ENCODE measurements around the gene OR10S1. TPM values are rescaled to one million over a fixed set of nuclear protein-coding genes. Genes with fewer than 3 reads are reported as not detected.
A peak's percentile ranks its signal among the peaks of the same experiment; 100 is the strongest.

Gene OR10S1
- total RNA-seq, 1 experiment from 2014 or later = not detected

DNA sequence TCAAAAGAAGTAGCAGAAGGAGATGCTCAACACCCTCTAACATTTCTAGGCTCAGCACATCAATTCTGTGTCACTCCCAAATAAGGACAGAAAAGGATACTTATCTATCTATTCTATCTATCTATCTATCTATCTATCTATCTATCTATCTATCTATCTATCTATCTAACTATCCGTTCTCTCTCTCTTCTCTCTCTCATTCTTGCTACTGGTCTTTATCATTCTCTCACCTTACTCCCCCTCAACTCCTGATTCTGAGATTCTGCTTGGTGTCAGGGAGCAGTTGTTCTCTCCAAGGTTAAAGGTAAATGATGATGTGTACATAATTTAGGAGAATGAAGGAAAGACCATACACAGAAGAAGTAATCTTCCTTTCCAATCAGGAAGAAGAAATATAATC is 17.5 kb upstream of the OR10S1 start, which contains the start of gene OR10G6:
TSS of gene OR10G6 (minus strand) at position 43 of the 400 bp plus-strand sequence. CDS start at position 43, 0 bp downstream.
- Histone ChIP-seq H3K4ac (ENCODE audit: low read depth, low read length) (no peak within 1 kb of the TSS), H3K27ac (ENCODE audit: insufficient read length, low read depth, low read length) (no peak within 1 kb of the TSS), H2AK5ac (ENCODE audit: insufficient read length, low read length) (no peak within 1 kb of the TSS), H2BK12ac (ENCODE audit: insufficient read length, low read depth, low read length) (no peak within 1 kb of the TSS), H2BK15ac (ENCODE audit: low read depth, low read length) (no peak within 1 kb of the TSS), H3K9me3 (ENCODE audit: control insufficient read depth, low read depth, low read length) (no peaks in the 10 kb centered on the region), H4K20me1 (ENCODE audit: control insufficient read depth, insufficient read depth, insufficient read length) (no peaks in the 10 kb centered on the region), H3K23me2 (ENCODE audit: insufficient read length, low read depth, low read length, poor library complexity, severe bottlenecking) (no peaks in the 10 kb centered on the region), H4K5ac (ENCODE audit: insufficient read length, low read depth, low read length) (no peak within 1 kb of the TSS), H2BK20ac (ENCODE audit: low read depth, low read length, poor library complexity, severe bottlenecking) (no peak within 1 kb of the TSS), H3K79me2 (ENCODE audit: insufficient read depth, low read length) (no peaks in the 10 kb centered on the region), H2BK120ac (ENCODE audit: low read depth, low read length, poor library complexity, severe bottlenecking) (no peak within 1 kb of the TSS), H3K18ac (ENCODE audit: insufficient read length, low read depth, low read length) (no peak within 1 kb of the TSS), H3K14ac (ENCODE audit: insufficient read depth, low read length) (no peak within 1 kb of the TSS), H3K27me3 (ENCODE audit: insufficient read depth, low read length) (no peaks in the 10 kb centered on the region), H3K56ac (ENCODE audit: insufficient read length, low read depth, low read length) (no peak within 1 kb of the TSS), H4K8ac (replicated peaks; ENCODE audit: insufficient read length, low read depth, low read length) (no peak within 1 kb of the TSS), H3K4me1 (ENCODE audit: insufficient read depth, low read length) (no peaks in the 10 kb centered on the region), H3K79me1 (ENCODE audit: insufficient read depth, low read depth, low read length, poor library complexity, severe bottlenecking) (no peaks in the 10 kb centered on the region), H2BK5ac (ENCODE audit: insufficient read length, low read length) (no peak within 1 kb of the TSS), H3K9ac (ENCODE audit: extremely low read depth, insufficient read length, low read length) (no peak within 1 kb of the TSS), H3K4me2 (ENCODE audit: insufficient read depth, insufficient read length, low read length) (no peak within 1 kb of the TSS), H2AFZ (ENCODE audit: low read length) (no peak within 1 kb of the TSS), H3K23ac (ENCODE audit: insufficient read length, low read depth, low read length) (no peak within 1 kb of the TSS), H4K91ac (ENCODE audit: insufficient read length, low read depth, low read length) (no peak within 1 kb of the TSS), H3T11ph (ENCODE audit: low read length) (no peak within 1 kb of the TSS)
- H3K36me3 Mint-ChIP-seq (ENCODE audit: insufficient read depth in 1 of 3, low read depth in 3 of 3) = no peaks in the 10 kb centered on the region
- WGBS (ENCODE audit: extremely low coverage, insufficient read length, low lambda C conversion rate) = 100% methylated on average over 1 of the region's 1 CpG
- no peaks in the 10 kb centered on the region for H3K9me3 Mint-ChIP-seq
- H3K4me3 Mint-ChIP-seq = no peak within 1 kb of the TSS
- H3K27me3 Mint-ChIP-seq (ENCODE audit: low read depth) = no peaks in the 10 kb centered on the region
- peaks cover 0 to 4% of the 10 kb centered on the region in 2 experiments; a peak in 1 of 4 replicates for H3K4me1 Mint-ChIP-seq
- TF ChIP-seq CTCF (conservative IDR thresholded peaks at IDR 0.05) = no peak
- no peak for DNase-seq
- H3K27ac Mint-ChIP-seq = peak within 1 kb of the TSS in 1 of 3 experiments; percentile 38; a peak in 2 of 7 replicates

Data from H9 (cell line).